Hepatocyte (in vitro differentiated cells): ENCODE results near the gene E2F1.

Source experiments
- CTCF ChIP-seq: fragments of 200-600 bp; sonication (generic); IDR thresholded peaks from 2 replicates; pipeline ENCODE4 v1.5.1; 2016; ENCODE audit warnings: antibody characterized with exemption, mild to moderate bottlenecking; ENCODE audit not compliant: poor library complexity
- EZH2 ChIP-seq: fragments of 200-600 bp; sonication (generic); IDR thresholded peaks from 2 replicates; pipeline ENCODE4 v1.6.1; 2016; ENCODE audit warnings: antibody characterized with exemption, mild to moderate bottlenecking, borderline replicate concordance
- EZH2phosphoT487 ChIP-seq: fragments of 200-600 bp; sonication (generic); IDR thresholded peaks from one replicate; pipeline ENCODE4 v1.6.1; 2018; ENCODE audit warnings: antibody characterized with exemption, mild to moderate bottlenecking, low read depth, moderate library complexity; ENCODE audit not compliant: unreplicated experiment, severe bottlenecking

- no peak for TF ChIP-seq CTCF
- TF ChIP-seq EZH2, result no peak
- no peak for TF ChIP-seq EZH2phosphoT487
Observed at GRCh38 chr20:33660685-33661058, 25.5 kb downstream of the E2F1 start.
